ENCODE measurements around the gene MUL1. TPM values are rescaled to one million over a fixed set of nuclear protein-coding genes. Genes with fewer than 3 reads are reported as not detected.

MUL1 gene
- total RNA-seq, 2 donors from 2014 or later = 37.3 to 47.8 TPM

Other genes starting within 250 kb of the MUL1 start
- gene VWA5B1, start 217.3 kb downstream of the MUL1 start, total RNA-seq = under 1 TPM; 0.22 to 0.43 TPM
- 10 to 100 TPM in 1 of 2 donors, 1 to 10 TPM in 1; 5.3 to 13.4 TPM for gene CAMK2N1, start 21.9 kb downstream of the MUL1 start, total RNA-seq
- gene FAM43B, start 44.4 kb upstream of the MUL1 start, total RNA-seq = 1 to 10 TPM; 1.4 to 1.7 TPM
- 1 to 10 TPM; 1.3 to 6.6 TPM for gene CDA, start 80.9 kb upstream of the MUL1 start, total RNA-seq
- gene PINK1, start 125.3 kb upstream of the MUL1 start, total RNA-seq = 100 to 1,000 TPM; 173 to 174 TPM
- gene DDOST, start 153.2 kb upstream of the MUL1 start, total RNA-seq = 100 to 1,000 TPM; 147 to 152 TPM
- gene KIF17, start 209.9 kb upstream of the MUL1 start, total RNA-seq = 1 to 10 TPM; 2.6 to 6.0 TPM
- gene SH2D5, start 224.6 kb upstream of the MUL1 start, total RNA-seq = under 1 TPM in 1 of 2 donors, not detected in 1; 0.63 TPM

Measured in right atrium auricular region (tissue), 2 donors.